ENCODE measurements around the gene STK16. TPM values are rescaled to one million over a fixed set of nuclear protein-coding genes. Genes with fewer than 3 reads are reported as not detected.
A peak's percentile ranks its signal among the peaks of the same experiment; 100 is the strongest.
"Not testable (repeated sequence)": the region's sequence is repeated elsewhere in the genome, so short reads cannot be mapped to it uniquely, and the experiment has no call there.

Gene STK16
- total RNA-seq = 28.5 and 31.6 TPM in 2 replicates
- polyA plus RNA-seq = 12.1 and 15.8 TPM in 2 replicates

- TF ChIP-seq CTCF (IDR thresholded peaks at IDR 0.05; ENCODE audit: low read depth, low read length) = no peak
- Histone ChIP-seq H3K36me3 (no peaks in the 10 kb centered on the region), H3K4me1 (ENCODE audit: low read depth) (peaks cover 9% of the 10 kb centered on the region), H3K27ac (peak within 1 kb of the TSS; percentile 82), H3K9me3 (ENCODE audit: low read depth) (no peaks in the 10 kb centered on the region), H3K27me3 (no peaks in the 10 kb centered on the region), H3K4me3 (peak within 1 kb of the TSS; percentile 75)
- peak; percentile 94 to 96 for DNase-seq (ENCODE audit: low read depth in 1 of 2, low spot score in 1 of 2)
Measured at GRCh38 chr2:219245148-219245898, at the start of gene STK16, which contains the start of gene GLB1L. TSS of gene STK16 (plus strand) at chr2:219245479. CDS start at chr2:219246000, 521 bp downstream. TSS of gene GLB1L (minus strand) at chr2:219245444. CDS start at chr2:219243573, 1,871 bp downstream.

GRCh38 chr2:219197388-219197787 lies 47.9 kb upstream of the STK16 start:
- H3K27me3 ChIP-seq = no peaks in the 10 kb centered on the region
- H3K27ac ChIP-seq = no peak overlapping the region
- H3K4me3 ChIP-seq = no peak overlapping the region
- H3K9me3 ChIP-seq (ENCODE audit: low read depth) = no peaks in the 10 kb centered on the region
- no peak for TF ChIP-seq CTCF (IDR thresholded peaks at IDR 0.05; ENCODE audit: low read depth, low read length)
- H3K4me1 ChIP-seq (ENCODE audit: low read depth) = no peaks in the 10 kb centered on the region
- no peak for DNase-seq (ENCODE audit: low read depth in 1 of 2, low spot score in 1 of 2)
- no peaks in the 10 kb centered on the region for H3K36me3 ChIP-seq

- no peak for TF ChIP-seq CTCF (IDR thresholded peaks at IDR 0.05; ENCODE audit: low read depth, low read length)
- no peaks in the 10 kb centered on the region for H3K36me3 ChIP-seq
- no peak overlapping the region for H3K27ac ChIP-seq
- H3K4me3 ChIP-seq = no peak overlapping the region
- H3K27me3 ChIP-seq = no peaks in the 10 kb centered on the region
- H3K4me1 ChIP-seq (ENCODE audit: low read depth) = no peaks in the 10 kb centered on the region
- H3K9me3 ChIP-seq (ENCODE audit: low read depth) = no peaks in the 10 kb centered on the region
- no peak for DNase-seq (ENCODE audit: low read depth in 1 of 2, low spot score in 1 of 2)
Measured at GRCh38 chr2:219198974-219199373, 46.3 kb upstream of the STK16 start.

- Histone ChIP-seq H3K9me3 (ENCODE audit: low read depth) (no peaks in the 10 kb centered on the region), H3K36me3 (no peaks in the 10 kb centered on the region), H3K4me1 (ENCODE audit: low read depth) (no peaks in the 10 kb centered on the region), H3K27ac (no peak overlapping the region), H3K4me3 (no peak overlapping the region), H3K27me3 (no peaks in the 10 kb centered on the region)
- no peak for TF ChIP-seq CTCF (IDR thresholded peaks at IDR 0.05; ENCODE audit: low read depth, low read length)
- no peak for DNase-seq (ENCODE audit: low read depth in 1 of 2, low spot score in 1 of 2)
Measured at GRCh38 chr2:219199470-219200211, 45.6 kb upstream of the STK16 start.

GRCh38 chr2:219200502-219201326 lies 44.6 kb upstream of the STK16 start:
- H3K9me3 ChIP-seq (ENCODE audit: low read depth); H3K36me3 ChIP-seq; H3K27ac ChIP-seq; H3K27me3 ChIP-seq; H3K4me1 ChIP-seq (ENCODE audit: low read depth); H3K4me3 ChIP-seq; DNase-seq (ENCODE audit: low read depth in 1 of 2, low spot score in 1 of 2): not testable (repeated sequence)

- not testable (repeated sequence) for H3K4me3 ChIP-seq; H3K27me3 ChIP-seq; DNase-seq (ENCODE audit: low read depth in 1 of 2, low spot score in 1 of 2); H3K9me3 ChIP-seq (ENCODE audit: low read depth); H3K36me3 ChIP-seq; H3K27ac ChIP-seq; H3K4me1 ChIP-seq (ENCODE audit: low read depth)
Measured at GRCh38 chr2:219201331-219201730, 43.9 kb upstream of the STK16 start.
